ENCODE results near the gene TWNK. TPM values are rescaled to one million over a fixed set of nuclear protein-coding genes. Genes with fewer than 3 reads are reported as not detected.
"Not testable (repeated sequence)": the region's sequence is repeated elsewhere in the genome, so short reads cannot be mapped to it uniquely, and the experiment has no call there.

The TWNK gene
- total RNA-seq, 1 experiment from 2014 or later, result 10.7 TPM

GRCh38 chr10:101018600-101019439, 31.5 kb downstream of the TWNK start:
- peak; percentile 46 for DNase-seq (ENCODE audit: low read depth)
- in situ Hi-C loops (cut with HindIII; ENCODE audit: low pct_unique_long_range_greater_than_20kb, low sequenced_read_pairs), result no loop called here

GRCh38 chr10:101019440-101019703, 32.0 kb downstream of the TWNK start:
- DNase-seq (ENCODE audit: low read depth), result no peak
- in situ Hi-C loops (cut with HindIII; ENCODE audit: low pct_unique_long_range_greater_than_20kb, low sequenced_read_pairs), result no loop called here

- in situ Hi-C loops (cut with HindIII; ENCODE audit: low pct_unique_long_range_greater_than_20kb, low sequenced_read_pairs), result no loop called here
- no peak for DNase-seq (ENCODE audit: low read depth)
Observed at GRCh38 chr10:101020427-101021075, 33.2 kb downstream of the TWNK start.

- no peak for DNase-seq (ENCODE audit: low read depth)
- in situ Hi-C loops (cut with HindIII; ENCODE audit: low pct_unique_long_range_greater_than_20kb, low sequenced_read_pairs), result no loop called here
Observed at GRCh38 chr10:101021239-101021638, 33.9 kb downstream of the TWNK start.

- in situ Hi-C loops (cut with HindIII; ENCODE audit: low pct_unique_long_range_greater_than_20kb, low sequenced_read_pairs), result no loop called here
- no peak for DNase-seq (ENCODE audit: low read depth)
Observed at GRCh38 chr10:101021692-101022251, 34.4 kb downstream of the TWNK start.

DNA sequence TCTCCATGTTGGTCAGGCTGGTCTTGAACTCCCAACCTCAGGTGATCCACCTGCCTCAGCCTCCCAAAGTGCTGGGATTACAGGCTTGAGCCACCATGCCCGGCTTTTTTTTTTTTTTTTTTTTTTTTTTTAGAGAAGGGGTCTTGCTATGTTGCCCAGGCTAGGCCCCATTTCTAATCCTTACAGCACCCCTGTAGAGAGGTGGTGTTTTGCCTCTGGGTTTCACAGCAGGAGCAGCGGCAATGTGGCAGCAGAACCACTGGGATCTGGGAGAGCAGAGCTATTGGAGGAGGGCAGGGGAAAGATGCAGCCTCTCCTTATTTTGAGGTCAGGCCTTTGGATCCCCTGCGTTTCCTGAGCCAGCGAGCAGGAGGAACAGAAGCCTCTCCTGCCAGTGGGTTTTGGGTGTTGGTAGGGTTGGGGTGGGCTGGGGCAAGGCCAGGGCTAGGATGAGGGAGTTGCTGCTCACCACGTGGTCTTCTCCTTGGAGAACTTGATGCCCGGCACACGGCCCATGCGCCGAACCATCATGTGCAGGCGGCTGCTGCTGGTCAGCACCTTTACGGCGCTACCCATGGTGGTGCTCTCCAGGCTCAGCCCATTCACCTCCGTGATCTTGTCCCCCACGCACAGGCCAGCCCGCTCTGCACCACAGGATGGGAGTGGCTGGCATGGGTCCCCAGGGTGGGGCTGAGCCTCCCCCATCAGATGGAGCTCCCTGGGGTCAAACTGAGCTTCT, 35.8 kb downstream of the TWNK start:
- no peak for DNase-seq (ENCODE audit: low read depth)
- in situ Hi-C loops (cut with HindIII; ENCODE audit: low pct_unique_long_range_greater_than_20kb, low sequenced_read_pairs), result no loop called here

GRCh38 chr10:101027106-101027720, 39.9 kb downstream of the TWNK start:
- in situ Hi-C loops (cut with HindIII; ENCODE audit: low pct_unique_long_range_greater_than_20kb, low sequenced_read_pairs), result no loop called here
- DNase-seq (ENCODE audit: low read depth), result no peak

- peak; percentile 59 for DNase-seq (ENCODE audit: low read depth)
- in situ Hi-C loops (cut with HindIII; ENCODE audit: low pct_unique_long_range_greater_than_20kb, low sequenced_read_pairs), result no loop called here
Observed at GRCh38 chr10:101028446-101029337, 41.3 kb downstream of the TWNK start.

DNA sequence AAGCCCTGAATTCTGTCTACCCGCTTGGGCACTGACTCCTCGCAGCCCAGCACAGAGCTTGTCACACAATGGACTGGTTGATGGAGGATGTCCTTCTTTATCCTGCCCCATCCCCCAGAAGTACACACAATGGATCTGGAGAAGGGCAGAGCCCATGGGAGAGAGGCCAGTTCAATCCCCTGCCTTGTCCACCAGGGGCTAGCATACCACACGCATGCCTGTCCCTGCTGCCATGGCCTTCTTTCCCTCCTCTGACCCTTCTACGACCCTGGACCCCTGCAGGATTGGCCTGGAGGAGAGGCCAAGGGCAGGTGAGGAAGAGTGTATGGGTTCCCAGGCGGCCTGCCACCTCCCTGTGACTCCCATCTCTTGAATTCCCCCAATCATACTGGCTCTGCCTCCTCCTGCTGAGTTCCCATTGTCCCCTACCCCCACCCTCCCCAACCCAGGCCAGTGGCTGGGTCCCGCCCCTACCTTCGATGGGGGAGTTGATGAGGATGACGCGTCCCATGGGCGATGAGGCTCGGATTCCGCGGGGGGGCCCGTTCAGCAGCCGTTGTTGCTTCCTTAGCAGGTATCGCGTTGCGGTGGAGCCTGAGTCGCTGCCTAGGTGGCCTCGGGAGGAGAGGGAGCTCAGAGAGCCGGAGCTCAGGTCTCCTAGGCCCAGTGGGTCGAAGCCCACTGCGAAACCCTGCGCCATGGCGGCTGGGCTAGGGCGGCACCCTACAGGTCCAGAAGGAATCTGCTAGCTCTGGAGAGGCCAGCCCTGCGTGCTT, 42.4 kb downstream of the TWNK start:
- in situ Hi-C loops (cut with HindIII; ENCODE audit: low pct_unique_long_range_greater_than_20kb, low sequenced_read_pairs), result no loop called here
- no peak for DNase-seq (ENCODE audit: low read depth)

GRCh38 chr10:101030496-101031127, 43.3 kb downstream of the TWNK start:
- in situ Hi-C loops (cut with HindIII; ENCODE audit: low pct_unique_long_range_greater_than_20kb, low sequenced_read_pairs), result no loop called here
- no peak for DNase-seq (ENCODE audit: low read depth)

DNA sequence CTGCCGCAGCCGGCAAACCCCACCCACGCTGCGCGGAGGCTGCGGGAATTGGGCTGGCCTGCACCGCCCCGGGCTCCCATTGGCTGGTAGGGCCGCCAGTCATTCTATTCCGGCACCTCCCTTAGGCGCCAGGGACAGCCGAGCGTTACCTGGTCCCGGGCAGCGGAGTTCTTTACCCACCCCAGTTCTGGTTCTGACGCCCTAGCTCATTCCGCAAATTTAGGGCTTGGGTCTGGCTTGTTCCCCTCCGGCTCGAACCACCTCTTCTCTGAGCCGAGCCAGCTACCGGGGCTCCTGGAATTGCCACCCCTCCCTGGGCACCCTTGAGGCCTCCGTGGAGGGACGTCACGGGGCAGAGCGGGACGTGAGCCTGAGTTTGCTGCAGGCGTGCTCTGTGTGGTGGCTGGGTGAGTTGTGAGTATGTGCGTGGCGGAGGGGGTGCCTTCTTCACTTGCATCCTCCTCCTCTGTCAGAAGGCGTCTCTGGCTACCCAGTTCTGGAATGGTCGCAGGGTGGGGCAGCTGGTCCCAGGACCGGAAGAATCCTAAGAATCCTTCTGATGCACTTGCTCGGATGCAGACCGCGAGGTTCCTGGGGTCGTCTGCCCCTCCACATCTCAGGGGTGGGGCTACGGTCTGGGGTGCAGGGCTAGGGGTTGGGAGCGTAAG, 43.9 kb downstream of the TWNK start, which contains the start of the genes PDZD7 and SFXN3:
Gene PDZD7 (minus strand): TSS at position 2 of the 668 bp plus-strand sequence. CDS start 910 bp downstream, outside the sequence.
Gene SFXN3 (plus strand): TSS at position 107 of the 668 bp plus-strand sequence. CDS start 3,461 bp downstream, outside the sequence.
- in situ Hi-C loops (cut with HindIII; ENCODE audit: low pct_unique_long_range_greater_than_20kb, low sequenced_read_pairs), result no loop called here
- DNase-seq (ENCODE audit: low read depth), result peak; percentile 85

DNA sequence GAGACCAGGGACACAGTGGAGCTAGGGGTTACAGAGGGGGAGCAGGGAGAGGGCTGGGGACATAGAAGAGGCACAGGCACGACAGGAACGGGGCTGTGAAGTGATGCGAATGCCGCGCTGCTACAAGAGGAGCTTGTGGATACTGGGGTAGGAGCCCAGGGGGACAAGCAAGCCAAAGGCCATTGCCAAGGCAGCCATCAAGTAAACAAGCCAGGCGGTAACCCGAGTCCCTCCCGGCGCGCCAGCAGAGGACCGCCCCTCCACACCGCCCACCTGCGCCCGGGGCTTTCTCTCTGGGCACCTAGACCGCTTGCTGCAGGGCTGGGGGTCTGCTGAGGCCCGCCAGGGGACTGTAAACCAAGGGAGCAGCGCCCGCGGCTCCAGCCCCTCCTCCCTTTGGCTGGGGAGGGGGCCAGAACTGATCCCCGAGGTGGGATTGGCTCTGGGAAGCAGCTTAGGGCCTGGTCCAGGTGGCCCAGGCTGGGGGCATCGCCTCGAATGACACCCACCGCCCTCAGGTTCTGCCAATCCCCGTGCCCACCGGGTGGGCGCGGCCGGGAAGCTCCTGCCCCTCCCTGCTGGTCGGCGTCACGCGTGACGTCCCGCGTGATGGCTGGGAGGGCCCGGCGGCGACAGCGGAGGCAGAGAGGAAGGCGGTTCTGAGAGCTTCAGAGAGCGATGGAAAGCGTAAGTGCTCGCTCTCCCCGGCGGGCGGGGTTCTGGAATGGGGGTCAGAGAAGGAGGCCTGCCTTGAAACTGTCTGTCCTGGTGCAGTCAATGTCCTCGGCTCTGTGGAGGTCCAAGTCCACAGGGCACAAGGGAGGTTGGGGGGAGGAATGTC, 44.7 kb downstream of the TWNK start:
- peak; percentile 66 for DNase-seq (ENCODE audit: low read depth)
- in situ Hi-C loops (cut with HindIII; ENCODE audit: low pct_unique_long_range_greater_than_20kb, low sequenced_read_pairs), result no loop called here

GRCh38 chr10:101032637-101033224, 45.4 kb downstream of the TWNK start:
- in situ Hi-C loops (cut with HindIII; ENCODE audit: low pct_unique_long_range_greater_than_20kb, low sequenced_read_pairs), result no loop called here
- peak; percentile 80 for DNase-seq (ENCODE audit: low read depth)

- in situ Hi-C loops (cut with HindIII; ENCODE audit: low pct_unique_long_range_greater_than_20kb, low sequenced_read_pairs), result no loop called here
- no peak for DNase-seq (ENCODE audit: low read depth)
Observed at GRCh38 chr10:101033276-101033675, 45.9 kb downstream of the TWNK start.

DNA sequence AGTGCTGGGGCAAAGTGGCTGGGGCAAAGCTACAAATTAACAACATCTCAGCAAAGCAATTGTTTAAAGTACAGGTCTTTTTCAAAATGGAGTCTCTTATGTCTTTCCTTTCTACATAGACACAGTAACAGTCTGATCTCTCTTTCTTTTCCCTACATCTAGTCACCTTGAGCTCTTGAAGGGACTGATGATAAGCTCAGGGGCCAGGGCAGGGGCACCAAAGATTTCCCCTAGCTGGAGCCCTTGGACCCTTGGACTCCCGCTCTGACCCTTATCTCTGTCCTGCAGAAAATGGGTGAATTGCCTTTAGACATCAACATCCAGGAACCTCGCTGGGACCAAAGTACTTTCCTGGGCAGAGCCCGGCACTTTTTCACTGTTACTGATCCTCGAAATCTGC, 47.1 kb downstream of the TWNK start:
- in situ Hi-C loops (cut with HindIII; ENCODE audit: low pct_unique_long_range_greater_than_20kb, low sequenced_read_pairs); DNase-seq (ENCODE audit: low read depth): not testable (repeated sequence)
